Loucy (cell line): ENCODE results near the gene ZDHHC14.

Experiments
- EZH2phosphoT487 ChIP-seq: fragments of 200-600 bp; IDR thresholded peaks from 2 replicates; pipeline ENCODE4 v1.6.1; 2018; ENCODE audit warnings: antibody characterized with exemption, mild to moderate bottlenecking, moderate library complexity, borderline replicate concordance
- TF ChIP-seq, protein P1 (sequence below): fragments of 200-600 bp; sonication (generic); conservative IDR thresholded peaks from 2 replicates; pipeline ENCODE4 v1.5.1; 2014; ENCODE audit warnings: mild to moderate bottlenecking, antibody characterized with exemption, low read length

DNA sequence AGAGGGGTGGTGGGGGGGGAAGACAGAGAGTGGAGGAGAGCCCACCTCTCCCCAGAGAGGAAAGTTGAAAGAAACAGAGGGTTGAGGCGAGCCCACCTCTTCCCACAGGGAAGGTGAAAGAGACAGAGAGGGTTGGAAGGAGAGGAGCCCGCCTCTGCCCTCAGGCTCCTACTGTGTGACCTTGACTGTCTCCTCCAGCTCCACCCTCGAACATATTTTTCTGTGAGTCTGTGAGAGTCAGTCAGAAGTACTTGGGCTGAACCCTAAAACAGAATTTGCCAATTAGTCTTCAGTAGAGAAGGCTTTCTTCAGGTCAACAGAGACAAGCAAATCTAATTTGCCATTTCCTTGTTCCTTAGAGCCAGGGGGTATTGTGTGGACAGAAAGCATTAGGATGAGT is 288.3 kb downstream of the ZDHHC14 start:
- TF ChIP-seq, protein P1, sequence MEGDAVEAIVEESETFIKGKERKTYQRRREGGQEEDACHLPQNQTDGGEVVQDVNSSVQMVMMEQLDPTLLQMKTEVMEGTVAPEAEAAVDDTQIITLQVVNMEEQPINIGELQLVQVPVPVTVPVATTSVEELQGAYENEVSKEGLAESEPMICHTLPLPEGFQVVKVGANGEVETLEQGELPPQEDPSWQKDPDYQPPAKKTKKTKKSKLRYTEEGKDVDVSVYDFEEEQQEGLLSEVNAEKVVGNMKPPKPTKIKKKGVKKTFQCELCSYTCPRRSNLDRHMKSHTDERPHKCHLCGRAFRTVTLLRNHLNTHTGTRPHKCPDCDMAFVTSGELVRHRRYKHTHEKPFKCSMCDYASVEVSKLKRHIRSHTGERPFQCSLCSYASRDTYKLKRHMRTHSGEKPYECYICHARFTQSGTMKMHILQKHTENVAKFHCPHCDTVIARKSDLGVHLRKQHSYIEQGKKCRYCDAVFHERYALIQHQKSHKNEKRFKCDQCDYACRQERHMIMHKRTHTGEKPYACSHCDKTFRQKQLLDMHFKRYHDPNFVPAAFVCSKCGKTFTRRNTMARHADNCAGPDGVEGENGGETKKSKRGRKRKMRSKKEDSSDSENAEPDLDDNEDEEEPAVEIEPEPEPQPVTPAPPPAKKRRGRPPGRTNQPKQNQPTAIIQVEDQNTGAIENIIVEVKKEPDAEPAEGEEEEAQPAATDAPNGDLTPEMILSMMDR, result no peak
- TF ChIP-seq EZH2phosphoT487, result no peak
